CD4-positive, alpha-beta T cell treated with Interleukin-15 for 4 hours (primary cell): Measurements from ENCODE around the gene HNRNPH3.

Source experiments
- DNase-seq: peaks from one replicate; pipeline ENCODE4 v3.0.0-alpha.2; 2020; ENCODE audit warnings: low spot score

The HNRNPH3 gene

GRCh38 chr10:68385740-68386139, 53.9 kb downstream of the HNRNPH3 start:
- DNase-seq = no peak
